NCI-H2227 treated with DMSO at 0.1 percent for 48 hours (cell line): Measurements from ENCODE around the gene STAT4.
A peak's percentile ranks its signal among the peaks of the same experiment; 100 is the strongest.
"Not testable (repeated sequence)": the region's sequence is repeated elsewhere in the genome, so short reads cannot be mapped to it uniquely, and the experiment has no call there.

Experiments used
- DNase-seq: peaks from one replicate; lab custom pipeline; 2025; lab: John Stamatoyannopoulos, UW

Gene STAT4

DNA sequence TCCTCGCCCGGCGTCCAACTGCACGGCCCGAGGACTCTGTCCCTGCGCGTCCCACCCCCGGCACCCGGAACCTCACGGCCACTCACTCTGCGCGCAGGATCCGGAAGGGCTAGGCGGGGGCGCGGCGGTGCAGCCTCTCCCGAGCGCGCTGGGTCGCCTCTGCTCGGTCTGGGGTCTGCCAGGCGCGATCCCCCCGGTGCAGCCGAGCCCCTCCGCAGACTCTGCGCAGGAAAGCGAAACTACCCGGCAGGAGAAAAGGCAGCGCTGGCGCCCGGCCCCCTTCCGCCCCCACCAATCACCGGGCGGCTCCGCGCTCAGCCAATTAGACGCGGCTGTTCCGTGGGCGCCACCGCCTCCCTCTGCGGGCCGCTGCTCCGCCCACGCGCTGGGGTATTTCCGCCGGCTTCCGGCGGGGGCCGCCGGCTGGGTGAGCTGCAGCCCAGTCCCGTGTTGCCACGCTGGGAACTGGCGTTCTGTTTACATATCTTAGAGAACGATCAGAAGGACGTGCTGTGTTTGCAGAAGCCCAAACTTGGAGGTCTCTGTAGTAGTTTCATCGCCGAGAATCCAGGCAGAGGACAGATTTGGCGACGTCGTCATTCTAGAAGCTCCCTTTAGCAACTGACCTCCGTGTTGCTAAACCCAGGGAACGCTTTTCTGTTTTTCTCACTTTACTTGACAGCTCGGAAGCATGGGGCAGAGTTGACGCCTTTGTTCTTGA lies 136.7 kb downstream of the STAT4 start, which contains the start of gene STAT1:
TSS of gene STAT1 (minus strand) at position 240 of the 721 bp plus-strand sequence. CDS start 4,168 bp downstream, outside the sequence.
- peak; percentile 98 for DNase-seq

DNA sequence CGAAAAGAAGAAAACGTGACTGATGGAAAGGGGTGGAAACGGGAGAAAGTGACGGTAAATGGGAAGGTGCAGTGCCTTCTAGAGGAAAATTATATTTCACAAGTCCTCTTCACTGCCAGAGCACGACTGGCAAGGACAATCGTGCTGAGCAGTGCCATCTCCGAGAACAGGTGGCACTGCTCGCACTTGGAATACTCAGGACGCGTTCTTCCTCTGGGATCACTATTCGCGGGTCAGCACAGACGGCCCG lies 137.2 kb downstream of the STAT4 start:
- no peak for DNase-seq

DNA sequence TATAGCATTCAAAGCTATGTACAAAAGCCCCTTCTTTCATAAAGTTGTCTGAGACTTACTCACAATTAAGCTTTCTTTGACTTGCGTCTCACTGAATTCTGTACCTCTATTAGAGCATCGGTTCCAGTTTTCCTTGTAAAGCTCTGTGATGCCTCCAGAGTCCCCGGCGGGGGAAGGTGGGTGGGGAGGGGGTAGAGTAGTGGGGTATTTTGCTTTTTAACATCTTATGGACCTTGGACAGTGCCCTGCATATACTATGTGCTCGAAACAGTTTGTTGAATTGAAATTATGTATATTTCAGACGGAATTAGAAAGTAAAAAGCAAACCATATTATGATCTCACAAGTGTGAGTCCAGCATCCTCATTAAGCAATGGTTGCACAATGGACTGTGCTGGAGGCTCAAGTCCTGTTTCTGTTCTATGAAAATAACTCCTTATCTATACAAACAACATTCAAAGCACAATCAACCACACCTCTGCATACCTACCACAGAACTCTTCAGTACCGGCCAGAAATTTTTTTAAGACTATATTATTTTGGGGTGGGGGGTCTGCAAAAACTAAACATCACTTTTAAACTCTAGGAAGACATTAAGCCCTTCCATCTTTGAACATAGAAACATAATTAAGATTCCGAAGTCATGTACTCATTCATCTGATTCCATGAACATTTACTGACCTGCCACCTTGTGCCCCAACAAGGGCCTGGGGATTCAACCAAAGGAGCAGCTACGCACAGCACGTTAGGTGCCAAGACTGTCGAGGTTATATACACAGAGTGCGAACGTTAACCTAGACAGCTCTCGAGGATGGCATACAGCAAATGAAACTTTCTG lies 137.7 kb downstream of the STAT4 start:
- no peak for DNase-seq

DNA sequence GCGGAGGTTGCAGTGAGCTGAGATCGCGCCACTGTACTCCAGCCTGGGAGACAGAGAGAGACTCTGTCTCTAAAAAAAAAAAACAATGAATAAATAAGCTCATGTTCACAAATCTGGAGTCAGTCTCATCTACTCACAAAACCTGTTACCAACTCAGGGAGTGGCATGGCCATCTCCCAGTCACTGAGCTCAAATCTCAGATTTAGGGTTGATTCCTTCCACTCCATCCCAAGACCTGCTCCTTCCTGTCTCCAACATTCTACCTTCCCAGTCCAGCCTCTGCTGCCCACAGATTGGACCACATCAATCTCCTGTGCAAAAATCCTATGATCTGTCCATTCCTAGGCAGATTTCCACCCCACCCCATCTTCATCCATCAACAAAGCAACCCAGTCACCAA lies 138.4 kb downstream of the STAT4 start:
- no peak for DNase-seq

DNA sequence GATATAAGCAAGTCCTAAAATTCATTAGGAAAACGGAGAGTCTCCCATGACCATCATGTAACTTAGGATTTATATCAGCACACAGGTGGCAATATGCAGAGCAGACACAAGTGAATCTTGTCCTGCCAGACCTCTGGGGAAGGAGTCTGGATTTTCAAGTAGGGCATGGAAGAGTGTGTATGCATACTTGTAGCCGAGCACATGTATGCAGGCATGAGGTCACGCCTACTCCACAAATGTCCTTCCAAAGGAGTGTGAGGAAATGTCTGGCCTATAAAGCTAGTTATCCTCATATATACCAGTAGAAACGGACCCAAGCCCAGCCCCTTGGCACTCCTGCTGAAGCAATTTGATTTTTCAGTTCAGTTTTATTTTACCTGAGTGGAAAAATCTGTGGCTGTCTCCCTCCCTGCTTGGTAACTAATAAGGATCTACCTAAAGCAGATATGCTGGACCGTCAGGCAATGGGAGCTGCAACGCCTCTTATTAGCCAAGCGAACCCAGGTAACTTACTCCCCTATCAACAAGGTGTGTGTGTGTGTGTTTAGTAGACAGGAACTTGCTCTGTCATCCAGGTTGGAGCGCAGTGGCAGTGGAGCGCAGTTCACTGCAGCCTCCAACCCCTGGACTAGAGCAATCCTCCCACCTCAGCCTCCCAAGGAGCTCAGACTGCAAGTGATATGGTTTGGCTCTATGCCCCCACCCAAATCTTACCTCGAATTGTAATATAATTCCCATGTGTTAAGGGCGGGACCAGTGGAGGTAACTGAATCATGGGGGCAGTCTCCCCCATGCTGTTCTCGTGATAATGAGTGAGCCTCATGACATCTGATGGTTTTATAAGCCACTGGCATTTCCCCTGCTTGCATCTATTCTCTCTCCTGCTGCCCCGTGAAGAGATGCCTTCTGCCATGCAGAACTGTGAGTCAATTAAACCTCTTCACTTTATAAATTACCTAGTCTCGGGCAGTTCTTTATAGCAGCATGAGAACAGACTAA lies 139.6 kb downstream of the STAT4 start:
- DNase-seq: no peak

DNA sequence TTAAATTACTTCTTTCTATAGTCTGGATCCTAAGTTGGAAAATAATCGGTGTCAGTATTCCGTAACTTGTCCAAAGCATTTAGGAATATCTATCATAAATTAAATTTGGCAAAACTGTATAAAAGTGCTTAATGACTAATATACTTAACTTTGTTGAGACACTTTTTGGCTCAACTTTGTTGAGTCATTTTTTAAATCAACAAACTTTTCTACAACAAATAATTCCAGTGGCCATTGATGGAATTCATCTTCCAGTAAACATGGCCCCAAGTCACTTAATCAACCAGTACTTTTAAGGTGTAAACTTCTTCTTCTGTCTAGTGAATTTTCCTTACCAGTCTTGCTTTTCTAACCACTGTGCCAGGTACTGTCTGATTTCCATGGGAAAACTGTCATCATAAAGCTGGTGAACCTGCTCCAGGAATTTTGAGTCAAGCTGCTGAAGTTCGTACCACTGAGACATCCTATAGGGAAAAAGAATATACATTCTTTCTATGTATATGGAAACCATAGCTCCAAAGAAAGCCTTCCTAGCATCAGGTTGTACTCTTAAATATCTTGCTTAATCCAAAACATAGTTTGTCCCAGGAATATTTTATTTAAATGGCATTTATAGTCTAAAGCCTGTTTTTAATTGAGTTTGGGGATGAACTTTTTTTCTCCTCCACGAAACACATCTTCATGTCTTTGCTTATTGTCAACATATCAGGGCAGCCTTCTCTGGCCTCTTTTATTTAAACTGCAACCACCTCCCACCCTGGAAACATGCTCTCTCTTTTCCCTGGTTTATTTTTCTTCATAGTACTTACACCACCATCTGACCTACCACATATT lies 141.0 kb downstream of the STAT4 start:
- DNase-seq: no peak

DNA sequence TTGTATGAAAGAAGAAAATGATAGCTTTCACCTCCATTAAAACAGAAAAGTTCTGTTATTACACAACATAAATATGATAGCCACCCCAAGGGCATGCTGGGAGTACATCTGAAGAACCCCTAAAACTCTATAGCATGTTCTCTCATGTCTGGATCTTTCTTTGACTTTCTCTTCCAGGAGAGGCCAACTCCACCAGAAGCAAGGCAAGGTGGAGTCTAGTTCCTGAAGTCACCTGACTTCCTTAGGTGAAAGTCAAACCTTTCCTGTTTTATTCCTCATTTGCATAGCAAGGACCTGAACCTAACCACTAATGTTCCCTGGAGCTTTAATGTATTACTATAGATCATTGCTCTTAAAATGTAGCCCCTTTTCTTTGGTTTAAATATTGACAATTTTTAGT lies 142.5 kb downstream of the STAT4 start:
- no peak for DNase-seq

DNA sequence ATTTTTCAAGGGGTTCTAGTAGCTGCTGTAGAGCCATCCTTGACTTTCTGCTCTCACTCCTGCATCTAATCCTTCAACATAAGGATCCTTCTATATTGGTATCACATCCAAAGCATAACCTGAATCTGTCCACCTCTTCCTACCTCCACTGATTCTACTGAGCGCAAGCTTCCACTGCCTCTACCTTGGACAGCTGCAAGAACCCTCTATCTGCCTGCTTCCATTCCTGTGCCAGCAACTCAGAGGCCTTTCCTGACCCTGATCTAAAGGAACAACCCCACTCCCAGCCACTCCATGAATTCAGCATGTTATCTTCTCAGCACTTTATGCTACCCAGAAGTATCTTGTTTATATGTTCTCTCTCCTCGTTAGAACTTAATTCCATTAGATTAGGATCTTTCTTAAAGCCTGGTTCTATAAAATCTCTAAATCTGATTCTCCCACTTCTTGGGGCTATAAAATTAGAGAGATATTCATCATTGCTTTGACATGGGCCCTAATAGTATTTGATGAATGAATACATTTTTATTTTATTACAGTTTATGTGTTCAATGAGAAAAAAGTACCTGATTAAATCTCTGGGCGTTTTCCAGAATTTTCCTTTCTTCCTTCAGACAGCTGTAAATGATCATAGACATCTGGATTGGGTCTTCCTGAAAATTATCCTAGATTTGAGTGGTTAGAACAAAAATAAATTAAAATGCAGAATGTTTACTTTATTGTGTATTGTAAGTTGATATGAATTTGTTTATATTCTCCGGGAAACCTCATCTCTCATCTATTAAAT lies 143.6 kb downstream of the STAT4 start:
- no peak for DNase-seq

DNA sequence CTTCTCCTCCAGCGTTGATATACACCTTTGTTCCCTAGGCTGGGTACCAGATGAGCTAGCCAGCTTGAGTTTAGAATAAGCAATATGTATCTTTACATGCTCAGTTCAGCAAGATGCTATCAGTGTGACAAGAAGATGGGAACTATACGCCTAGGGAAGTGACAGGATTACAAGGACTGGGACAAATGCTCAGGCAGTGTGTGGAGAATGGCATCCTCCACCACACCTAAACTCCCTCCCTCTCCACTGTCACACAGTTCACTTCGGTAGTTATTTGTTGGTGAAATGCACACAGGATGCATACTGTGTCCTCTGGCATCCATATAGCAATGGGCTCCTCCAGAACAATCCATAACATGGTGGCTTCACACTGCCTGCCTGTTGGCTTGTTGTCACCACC lies 144.5 kb downstream of the STAT4 start:
- no peak for DNase-seq

DNA sequence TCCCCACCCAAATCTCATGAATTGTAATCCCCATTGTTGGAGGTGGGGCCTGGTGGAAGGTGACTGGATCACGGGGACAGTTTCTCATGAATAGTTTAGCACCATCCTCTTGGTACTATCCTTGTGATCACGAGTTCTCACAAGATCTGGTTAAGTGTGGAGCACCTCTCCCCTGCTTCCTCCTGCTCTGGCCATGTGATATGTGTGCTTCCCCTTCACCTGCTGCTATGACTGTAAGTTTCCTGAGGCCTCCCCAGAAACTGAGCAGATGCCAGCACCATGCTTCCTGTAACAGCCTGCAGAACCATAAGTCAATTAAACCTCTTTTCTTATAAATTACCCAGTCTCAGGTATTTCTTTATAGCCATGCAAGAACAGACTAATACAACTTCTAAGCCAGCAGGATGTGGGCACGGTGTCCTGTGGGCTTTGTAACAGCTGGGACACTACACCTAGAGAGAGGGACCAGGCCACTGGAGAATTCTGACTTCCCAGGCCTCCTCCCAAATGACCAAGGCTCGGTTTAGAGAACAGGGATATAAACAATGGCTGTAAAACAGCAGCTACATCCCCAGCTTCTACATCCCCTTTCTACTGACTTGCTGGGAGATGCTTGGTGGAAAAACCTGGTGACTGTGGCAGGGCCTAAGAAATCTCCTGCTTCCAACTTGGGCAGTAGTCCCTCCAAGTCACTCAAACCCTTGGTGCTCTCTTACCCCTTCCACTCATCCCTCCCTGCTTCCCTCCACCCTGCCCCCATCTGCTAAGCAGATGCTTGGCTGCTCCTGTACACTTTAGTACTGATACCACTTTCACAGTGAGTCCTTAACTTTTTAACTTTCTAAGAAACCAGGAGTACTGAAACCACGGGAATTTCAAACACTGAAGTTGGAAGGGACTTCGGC lies 147.1 kb downstream of the STAT4 start:
- DNase-seq: no peak

DNA sequence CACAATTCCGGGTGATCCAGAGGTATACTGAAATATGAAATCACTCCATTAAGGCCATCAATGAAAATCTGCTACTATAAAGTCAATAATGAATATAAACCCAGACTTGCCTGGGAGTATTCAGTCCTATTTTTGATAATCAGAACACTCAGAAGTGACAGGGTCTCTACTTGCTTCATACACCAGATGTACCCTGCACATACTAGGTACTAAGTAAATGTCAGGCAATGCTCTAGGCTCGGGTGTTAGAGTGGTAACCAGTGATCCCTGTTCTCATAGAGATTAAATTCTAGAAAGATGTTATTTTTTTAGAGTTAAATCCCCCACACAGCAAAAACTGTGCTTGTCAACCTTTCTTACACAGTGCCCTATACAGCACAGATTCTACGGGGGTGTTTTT lies 149.2 kb downstream of the STAT4 start:
- no peak for DNase-seq

DNA sequence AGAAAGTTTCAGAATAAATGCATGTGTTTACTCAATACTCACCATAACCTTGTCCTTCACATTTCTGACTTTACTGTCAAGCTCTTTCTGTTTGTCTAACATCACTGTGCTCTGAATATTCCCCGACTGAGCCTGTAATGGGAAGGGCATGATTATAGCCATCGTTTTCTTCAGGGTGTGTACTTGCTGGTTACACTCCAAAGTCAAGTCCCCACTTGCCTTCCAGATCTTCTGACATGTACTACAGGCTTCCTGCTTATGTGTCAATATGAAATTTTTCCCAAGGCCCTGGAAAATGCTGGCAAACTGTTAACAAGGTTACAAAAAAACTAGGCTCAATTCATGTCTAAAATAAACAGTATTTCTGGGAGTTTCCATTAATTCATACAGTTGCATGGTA lies 149.8 kb downstream of the STAT4 start:
- DNase-seq: no peak

DNA sequence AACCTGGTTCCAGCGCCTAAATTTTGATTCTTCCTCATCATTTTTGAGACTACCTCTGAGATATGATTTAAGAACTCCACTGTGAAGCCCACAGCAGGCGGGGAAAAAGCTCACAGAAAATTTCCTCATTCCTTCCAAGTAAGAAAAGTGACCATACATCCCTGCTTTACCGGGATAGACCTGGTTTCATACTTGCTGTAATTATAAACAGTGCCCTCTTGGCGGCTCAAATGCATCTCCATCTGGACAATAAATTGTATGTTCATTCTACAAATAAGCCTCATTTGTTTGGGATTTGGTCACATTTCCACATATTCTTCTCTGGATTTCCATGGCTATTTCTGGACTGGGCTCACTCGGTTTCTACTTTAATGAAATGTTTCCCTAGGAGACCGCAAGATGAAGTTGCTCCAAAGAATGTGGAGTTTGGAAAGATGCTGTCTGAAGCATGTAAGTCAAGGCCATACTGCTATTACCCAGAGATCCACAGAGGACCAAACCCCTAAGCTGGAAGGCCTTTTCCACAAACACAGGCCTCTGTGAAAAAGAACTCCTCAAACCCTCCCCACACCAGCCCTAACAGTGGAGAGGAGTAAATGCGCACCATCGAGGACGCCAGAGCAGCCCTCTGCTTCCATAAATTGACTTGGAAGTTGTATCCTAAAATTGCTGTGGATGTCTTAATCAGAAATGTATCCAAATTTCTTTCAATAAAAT lies 150.7 kb downstream of the STAT4 start:
- no peak for DNase-seq

DNA sequence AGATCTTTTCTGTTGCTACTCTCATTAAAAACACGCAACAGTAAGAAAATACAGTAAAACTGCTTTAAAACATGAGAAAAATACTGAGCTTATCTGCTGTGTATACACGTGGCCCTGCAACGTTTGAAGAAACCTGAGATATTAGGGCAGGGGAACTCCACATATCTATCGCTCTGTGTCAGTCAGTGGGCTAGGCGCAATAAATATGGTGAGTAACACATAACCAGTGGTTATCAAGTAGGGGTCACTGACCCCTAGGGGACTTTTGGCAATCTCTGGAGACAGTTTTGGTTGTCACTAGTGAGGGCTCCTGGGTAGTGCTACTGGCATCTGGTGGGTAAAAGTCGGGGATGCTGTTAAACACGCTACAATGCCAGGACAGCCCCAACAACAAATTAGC lies 151.7 kb downstream of the STAT4 start:
- DNase-seq: no peak

DNA sequence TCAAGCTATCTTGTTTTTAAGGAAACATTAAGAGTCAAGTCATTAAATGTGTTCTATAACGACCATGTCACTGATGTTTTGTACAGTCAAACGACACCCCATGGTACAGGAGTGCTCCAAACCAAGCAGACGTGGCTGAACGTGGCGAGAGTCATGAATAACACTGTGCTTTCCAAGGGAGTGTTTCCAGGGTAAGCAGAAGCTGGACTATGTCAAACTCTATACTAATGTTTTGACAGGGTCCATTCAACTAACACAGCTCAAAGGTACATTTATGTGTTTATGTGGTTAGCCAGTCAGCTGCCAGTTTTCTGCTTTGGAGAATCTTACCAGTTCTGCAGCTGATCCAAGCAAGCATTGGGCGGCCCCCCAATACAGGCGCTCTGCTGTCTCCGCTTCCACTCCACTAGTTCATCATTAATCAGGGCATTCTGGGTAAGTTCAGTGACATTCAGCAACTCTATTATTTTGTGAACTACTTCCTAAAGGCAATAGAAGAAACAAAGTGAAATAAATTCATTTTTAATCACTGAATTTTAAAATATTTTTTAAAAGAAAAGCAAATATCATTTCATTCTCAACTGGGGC lies 153.2 kb downstream of the STAT4 start:
- no peak for DNase-seq

DNA sequence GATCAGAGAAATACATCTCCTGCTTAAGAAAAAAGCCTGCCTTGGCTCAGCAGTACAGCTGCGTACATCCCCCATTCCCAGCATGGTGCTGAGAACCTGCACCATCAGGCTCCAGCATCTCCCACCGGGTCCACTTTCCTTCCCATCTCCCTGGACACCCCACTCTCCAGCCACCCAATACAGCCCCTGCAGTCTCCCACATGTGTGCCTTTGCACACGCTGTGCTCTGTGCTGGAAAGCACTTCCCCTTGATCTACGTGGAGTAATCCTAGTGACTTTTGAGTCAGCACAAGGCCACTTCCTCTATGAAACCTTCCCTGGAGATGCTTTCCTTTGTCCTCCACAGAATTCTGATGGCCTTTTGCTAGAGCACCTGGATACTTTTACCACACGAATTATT lies 153.8 kb downstream of the STAT4 start:
- no peak for DNase-seq

DNA sequence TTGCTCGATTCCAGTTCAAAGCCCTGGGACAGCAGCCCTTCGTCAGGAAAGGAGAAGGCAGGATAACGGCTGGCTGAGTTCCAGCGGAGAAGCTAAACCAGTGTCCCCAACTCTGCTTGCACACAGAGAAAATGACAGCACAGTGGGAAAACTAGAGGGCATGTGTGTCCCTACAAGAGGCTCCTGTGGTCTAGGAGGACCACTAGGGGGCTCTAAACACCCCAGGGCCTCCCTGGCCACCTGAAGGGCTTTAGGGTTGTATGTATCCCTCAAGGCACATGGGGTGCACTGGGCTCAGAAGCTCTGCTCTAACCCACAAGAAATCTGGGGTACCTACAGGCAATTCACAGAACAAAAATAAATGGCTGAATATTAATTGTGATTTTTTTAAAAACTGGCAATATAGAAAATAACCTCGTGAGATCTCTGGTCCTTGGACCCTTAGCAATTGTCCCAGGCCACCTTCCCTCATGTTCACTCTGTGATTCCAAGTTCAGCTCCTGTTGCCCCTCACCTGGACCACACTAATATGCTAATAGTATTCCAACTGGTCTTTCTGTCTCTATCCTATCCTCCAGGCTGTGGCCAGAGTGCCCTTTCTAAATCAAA lies 154.4 kb downstream of the STAT4 start:
- DNase-seq: no peak

DNA sequence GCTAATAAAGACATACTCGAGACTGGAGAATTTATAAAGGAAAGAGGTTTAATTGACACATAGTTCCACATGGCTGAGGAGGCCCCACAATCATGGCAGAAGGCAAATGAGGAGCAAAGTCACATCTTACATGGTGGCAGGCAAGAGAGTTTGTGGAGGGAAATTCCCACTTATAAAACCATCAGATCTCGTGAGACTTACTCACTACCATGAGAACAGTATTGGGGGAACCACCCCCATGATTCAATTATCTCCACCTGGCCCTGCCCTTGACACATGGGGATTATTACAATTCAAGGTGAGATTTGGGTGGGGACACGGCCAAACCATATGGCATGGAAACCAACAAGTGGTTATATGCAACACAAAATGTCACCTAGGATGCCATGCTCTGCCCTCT lies 155.5 kb downstream of the STAT4 start:
- not testable (repeated sequence) for DNase-seq
